ENCODE measurements around the gene BCL6B. TPM values are rescaled to one million over a fixed set of nuclear protein-coding genes. Genes with fewer than 3 reads are reported as not detected.
A peak's percentile ranks its signal among the peaks of the same experiment; 100 is the strongest.

The BCL6B gene
- total RNA-seq, 1 experiment from 2014 or later = 0.58 TPM

DNA sequence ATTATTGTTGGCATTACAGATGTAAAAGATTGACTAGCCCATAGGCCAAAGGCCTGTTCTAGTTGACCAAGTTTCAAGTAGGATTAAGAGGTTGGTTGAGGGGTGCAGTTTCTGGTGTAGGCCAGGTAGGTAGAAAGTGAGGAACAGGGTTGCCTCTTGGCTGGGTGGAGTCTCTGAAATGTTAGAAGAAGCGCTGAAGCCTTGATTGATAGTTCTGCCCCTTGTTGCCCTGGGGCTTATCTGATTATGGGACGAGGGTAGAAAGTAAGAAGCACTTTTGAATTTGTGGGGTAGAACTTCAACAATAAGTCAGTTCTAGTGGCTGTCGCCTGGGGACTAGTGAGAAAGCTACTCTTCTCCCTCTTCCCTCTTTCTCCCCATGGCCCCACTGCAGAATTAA, 6.2 kb downstream of the BCL6B start:
- CTCF ChIA-PET = no interaction called here
- POLR2A ChIA-PET (ENCODE audit: low non-redundant PET) = no interaction called here
- no peak overlapping the region for H3K27ac ChIP-seq (ENCODE audit: low read depth, low read length, poor library complexity, severe bottlenecking)
- no TSS peak for BruUV-seq (replicated peaks)
- no peak overlapping the region for H3K4me3 ChIP-seq (ENCODE audit: low read depth, low read length, poor library complexity, severe bottlenecking)
- H3K4me1 ChIP-seq (ENCODE audit: insufficient read depth, low read length, poor library complexity, severe bottlenecking) = peaks cover 7% of the 10 kb centered on the region
- no peaks in the 10 kb centered on the region for H3K27me3 ChIP-seq (replicated peaks; ENCODE audit: insufficient read depth, low read depth, low read length, poor library complexity)
- DNase-seq (ENCODE audit: low spot score) = no peak
- intact Hi-C loops (cut with micrococcal nuclease; ENCODE audit: unreplicated experiment) = no loop called here
- no peaks in the 10 kb centered on the region for H3K36me3 ChIP-seq (ENCODE audit: insufficient read depth, low read length, poor library complexity, severe bottlenecking)
- H3K9me3 ChIP-seq (ENCODE audit: low read depth, low read length, poor library complexity, severe bottlenecking) = no peaks in the 10 kb centered on the region
- no peak for TF ChIP-seq EZH2 (IDR thresholded peaks at IDR 0.05; ENCODE audit: borderline replicate concordance, low read depth, low read length, poor library complexity, severe bottlenecking)
- TF ChIP-seq, protein P1, sequence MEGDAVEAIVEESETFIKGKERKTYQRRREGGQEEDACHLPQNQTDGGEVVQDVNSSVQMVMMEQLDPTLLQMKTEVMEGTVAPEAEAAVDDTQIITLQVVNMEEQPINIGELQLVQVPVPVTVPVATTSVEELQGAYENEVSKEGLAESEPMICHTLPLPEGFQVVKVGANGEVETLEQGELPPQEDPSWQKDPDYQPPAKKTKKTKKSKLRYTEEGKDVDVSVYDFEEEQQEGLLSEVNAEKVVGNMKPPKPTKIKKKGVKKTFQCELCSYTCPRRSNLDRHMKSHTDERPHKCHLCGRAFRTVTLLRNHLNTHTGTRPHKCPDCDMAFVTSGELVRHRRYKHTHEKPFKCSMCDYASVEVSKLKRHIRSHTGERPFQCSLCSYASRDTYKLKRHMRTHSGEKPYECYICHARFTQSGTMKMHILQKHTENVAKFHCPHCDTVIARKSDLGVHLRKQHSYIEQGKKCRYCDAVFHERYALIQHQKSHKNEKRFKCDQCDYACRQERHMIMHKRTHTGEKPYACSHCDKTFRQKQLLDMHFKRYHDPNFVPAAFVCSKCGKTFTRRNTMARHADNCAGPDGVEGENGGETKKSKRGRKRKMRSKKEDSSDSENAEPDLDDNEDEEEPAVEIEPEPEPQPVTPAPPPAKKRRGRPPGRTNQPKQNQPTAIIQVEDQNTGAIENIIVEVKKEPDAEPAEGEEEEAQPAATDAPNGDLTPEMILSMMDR (conservative IDR thresholded peaks at IDR 0.05; ENCODE audit: low read depth, low read length) = no peak

DNA sequence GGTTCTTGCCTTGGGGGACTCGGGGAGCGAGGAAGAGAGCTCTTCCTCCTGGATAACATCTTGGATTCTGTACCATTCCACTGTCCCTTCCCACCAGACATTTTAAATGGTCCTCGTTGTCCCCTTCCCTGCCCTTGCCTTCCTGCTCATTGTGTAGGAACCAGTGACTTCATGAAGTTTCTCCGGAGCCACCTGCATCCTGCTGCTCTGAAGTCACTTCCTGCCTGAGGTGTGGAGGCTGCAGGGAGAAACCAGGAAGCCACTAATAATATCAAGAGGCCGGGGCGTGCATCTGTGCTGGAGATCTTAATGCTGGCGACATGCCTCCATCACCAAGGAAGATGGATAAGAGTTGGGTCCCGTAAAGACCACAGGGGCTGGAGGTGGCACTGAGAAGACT, 6.8 kb downstream of the BCL6B start:
- DNase-seq (ENCODE audit: low spot score) = no peak
- TF ChIP-seq EZH2 (IDR thresholded peaks at IDR 0.05; ENCODE audit: borderline replicate concordance, low read depth, low read length, poor library complexity, severe bottlenecking) = no peak
- TF ChIP-seq, protein P1 (conservative IDR thresholded peaks at IDR 0.05; ENCODE audit: low read depth, low read length) = no peak
- CTCF ChIA-PET = no interaction called here
- no TSS peak for BruUV-seq (replicated peaks)
- H3K4me1 ChIP-seq (ENCODE audit: insufficient read depth, low read length, poor library complexity, severe bottlenecking) = peaks cover 7% of the 10 kb centered on the region
- no peaks in the 10 kb centered on the region for H3K9me3 ChIP-seq (ENCODE audit: low read depth, low read length, poor library complexity, severe bottlenecking)
- H3K4me3 ChIP-seq (ENCODE audit: low read depth, low read length, poor library complexity, severe bottlenecking) = no peak overlapping the region
- no peaks in the 10 kb centered on the region for H3K27me3 ChIP-seq (replicated peaks; ENCODE audit: insufficient read depth, low read depth, low read length, poor library complexity)
- POLR2A ChIA-PET (ENCODE audit: low non-redundant PET) = no interaction called here
- H3K27ac ChIP-seq (ENCODE audit: low read depth, low read length, poor library complexity, severe bottlenecking) = peak overlapping the region; percentile 29
- H3K36me3 ChIP-seq (ENCODE audit: insufficient read depth, low read length, poor library complexity, severe bottlenecking) = no peaks in the 10 kb centered on the region
- intact Hi-C loops (cut with micrococcal nuclease; ENCODE audit: unreplicated experiment) = no loop called here

DNA sequence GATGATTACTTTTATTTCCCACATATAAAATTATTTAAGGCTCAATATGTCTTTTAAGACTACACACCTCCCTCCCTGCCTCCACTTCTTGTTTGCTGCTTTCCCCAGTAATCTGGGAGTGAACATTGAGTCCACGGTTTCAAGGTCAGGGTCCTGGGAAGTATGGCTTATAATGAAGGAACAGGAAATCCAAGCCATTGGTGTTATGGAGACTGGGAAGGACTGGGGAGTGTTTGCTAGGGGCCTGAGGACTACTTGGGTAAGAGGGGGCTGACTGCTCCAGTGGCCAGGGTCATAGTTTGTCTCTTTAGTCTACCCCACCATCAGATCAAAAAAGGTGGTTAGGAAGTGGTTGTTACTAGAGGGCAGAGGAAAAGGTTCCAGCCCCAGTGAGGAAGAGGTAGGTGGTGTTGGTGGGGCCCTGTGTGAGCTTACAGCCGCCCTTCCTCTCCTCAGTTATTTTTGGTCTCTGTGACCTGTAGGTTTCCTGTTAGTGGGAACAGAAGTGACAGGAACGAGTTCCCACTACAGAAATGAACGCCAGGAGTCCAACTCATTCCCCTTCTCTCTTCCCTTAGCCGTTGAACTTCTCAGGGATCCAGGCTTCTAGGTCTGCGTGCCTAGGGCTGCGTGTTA, 12.2 kb downstream of the BCL6B start:
- Histone ChIP-seq H3K9me3 (ENCODE audit: low read depth, low read length, poor library complexity, severe bottlenecking) (no peaks in the 10 kb centered on the region), H3K4me1 (ENCODE audit: insufficient read depth, low read length, poor library complexity, severe bottlenecking) (peaks cover 11% of the 10 kb centered on the region), H3K4me3 (ENCODE audit: low read depth, low read length, poor library complexity, severe bottlenecking) (peak overlapping the region; percentile 76), H3K27me3 (replicated peaks; ENCODE audit: insufficient read depth, low read depth, low read length, poor library complexity) (no peaks in the 10 kb centered on the region), H3K36me3 (ENCODE audit: insufficient read depth, low read length, poor library complexity, severe bottlenecking) (no peaks in the 10 kb centered on the region), H3K27ac (ENCODE audit: low read depth, low read length, poor library complexity, severe bottlenecking) (peak overlapping the region; percentile 84)
- ChIA-PET POLR2A (ENCODE audit: low non-redundant PET) (no interaction called here), CTCF (interaction anchor here (0.6 to 1.5 kb wide), 3 partner anchors 10 to 142 kb away, joined by 3 to 9 read pairs (median 5); no protein-coding TSS in a partner anchor)
- intact Hi-C loops (cut with micrococcal nuclease; ENCODE audit: unreplicated experiment) = no loop called here
- DNase-seq (ENCODE audit: low spot score) = no peak
- TF ChIP-seq, protein P1 (conservative IDR thresholded peaks at IDR 0.05; ENCODE audit: low read depth, low read length) = no peak
- TF ChIP-seq EZH2 (IDR thresholded peaks at IDR 0.05; ENCODE audit: borderline replicate concordance, low read depth, low read length, poor library complexity, severe bottlenecking) = no peak
- TSS peak; percentile 94 for BruUV-seq (replicated peaks)

All from A673 (cell line).